ENCODE data around the gene ZNRF2. TPM values are rescaled to one million over a fixed set of nuclear protein-coding genes. Genes with fewer than 3 reads are reported as not detected.

The ZNRF2 gene
- total RNA-seq, 2 donors from 2014 or later: 20.2 to 29.4 TPM

- Histone ChIP-seq H3K4me3 (no peak overlapping the region), H3K36me3 (no peaks in the 10 kb centered on the region), H3K4me1 (ENCODE audit: control insufficient read depth in 1 of 2, low read depth in 2 of 2) (peaks cover 4 to 20% of the 10 kb centered on the region in 2 donors), H3K9me3 (no peaks in the 10 kb centered on the region), H3K27me3 (replicated peaks; ENCODE audit: insufficient read depth) (no peaks in the 10 kb centered on the region), H3K27ac (no peak overlapping the region)
- DNase-seq (ENCODE audit: low spot score) (no peak), ATAC-seq (ENCODE audit: insufficient number of reproducible peaks, low FRiP score, low read depth) (no peak)
- no peak for TF ChIP-seq CTCF (IDR thresholded peaks at IDR 0.05)
Observed at GRCh38 chr7:30364773-30365172, 80.4 kb downstream of the ZNRF2 start.

GRCh38 chr7:30365621-30366020 is 81.2 kb downstream of the ZNRF2 start:
- DNase-seq (ENCODE audit: low spot score) (no peak), ATAC-seq (ENCODE audit: insufficient number of reproducible peaks, low FRiP score, low read depth) (no peak)
- TF ChIP-seq CTCF (IDR thresholded peaks at IDR 0.05): no peak
- no peak overlapping the region for H3K27ac ChIP-seq
- peaks cover 4 to 28% of the 10 kb centered on the region in 2 donors for H3K4me1 ChIP-seq (ENCODE audit: control insufficient read depth in 1 of 2, low read depth in 2 of 2)
- no peak overlapping the region for H3K4me3 ChIP-seq
- no peaks in the 10 kb centered on the region for H3K27me3 ChIP-seq (replicated peaks; ENCODE audit: insufficient read depth)
- H3K36me3 ChIP-seq: no peaks in the 10 kb centered on the region
- H3K9me3 ChIP-seq: no peaks in the 10 kb centered on the region

GRCh38 chr7:30366606-30367005 is 82.2 kb downstream of the ZNRF2 start:
- Histone ChIP-seq H3K27me3 (replicated peaks; ENCODE audit: insufficient read depth) (no peaks in the 10 kb centered on the region), H3K36me3 (no peaks in the 10 kb centered on the region), H3K27ac (no peak overlapping the region), H3K4me1 (ENCODE audit: control insufficient read depth in 1 of 2, low read depth in 2 of 2) (peaks cover 4 to 28% of the 10 kb centered on the region in 2 donors), H3K4me3 (no peak overlapping the region), H3K9me3 (no peaks in the 10 kb centered on the region)
- no peak for TF ChIP-seq CTCF (IDR thresholded peaks at IDR 0.05)
- DNase-seq (ENCODE audit: low spot score) (no peak), ATAC-seq (ENCODE audit: insufficient number of reproducible peaks, low FRiP score, low read depth) (no peak)

GRCh38 chr7:30367561-30367960 is 83.2 kb downstream of the ZNRF2 start:
- H3K4me1 ChIP-seq (ENCODE audit: control insufficient read depth in 1 of 2, low read depth in 2 of 2): peaks cover 4 to 28% of the 10 kb centered on the region in 2 donors
- ATAC-seq (ENCODE audit: insufficient number of reproducible peaks, low FRiP score, low read depth): no peak
- no peak for TF ChIP-seq CTCF (IDR thresholded peaks at IDR 0.05)
- no peaks in the 10 kb centered on the region for H3K9me3 ChIP-seq
- H3K27me3 ChIP-seq (replicated peaks; ENCODE audit: insufficient read depth): no peaks in the 10 kb centered on the region
- no peak overlapping the region for H3K4me3 ChIP-seq
- no peak for DNase-seq (ENCODE audit: low spot score)
- no peaks in the 10 kb centered on the region for H3K36me3 ChIP-seq
- no peak overlapping the region for H3K27ac ChIP-seq

- H3K36me3 ChIP-seq: no peaks in the 10 kb centered on the region
- H3K27ac ChIP-seq: no peak overlapping the region
- no peaks in the 10 kb centered on the region for H3K27me3 ChIP-seq (replicated peaks; ENCODE audit: insufficient read depth)
- DNase-seq (ENCODE audit: low spot score): no peak
- no peak for TF ChIP-seq CTCF (IDR thresholded peaks at IDR 0.05)
- H3K4me1 ChIP-seq (ENCODE audit: control insufficient read depth in 1 of 2, low read depth in 2 of 2): peaks cover 4 to 28% of the 10 kb centered on the region in 2 donors
- no peaks in the 10 kb centered on the region for H3K9me3 ChIP-seq
- ATAC-seq (ENCODE audit: insufficient number of reproducible peaks, low FRiP score, low read depth): no peak
- H3K4me3 ChIP-seq: no peak overlapping the region
Observed at GRCh38 chr7:30369879-30370278, 85.5 kb downstream of the ZNRF2 start.

Measured in thoracic aorta (tissue), 2 donors.